HG02970 (cell line): ENCODE results near the gene SSUH2.

ENCODE experiments used
- ATAC-seq: cut with Tn5 transposase; IDR thresholded peaks from one replicate; pipeline ENCODE4 v1.9.1; 2021; ENCODE audit warnings: mild to moderate bottlenecking, moderate library complexity, moderate number of reproducible peaks; ENCODE audit not compliant: unreplicated experiment, low FRiP score

SSUH2 gene

GRCh38 chr3:8645712-8646111 is 1.1 kb upstream of the SSUH2 start:
- ATAC-seq, result no peak

DNA sequence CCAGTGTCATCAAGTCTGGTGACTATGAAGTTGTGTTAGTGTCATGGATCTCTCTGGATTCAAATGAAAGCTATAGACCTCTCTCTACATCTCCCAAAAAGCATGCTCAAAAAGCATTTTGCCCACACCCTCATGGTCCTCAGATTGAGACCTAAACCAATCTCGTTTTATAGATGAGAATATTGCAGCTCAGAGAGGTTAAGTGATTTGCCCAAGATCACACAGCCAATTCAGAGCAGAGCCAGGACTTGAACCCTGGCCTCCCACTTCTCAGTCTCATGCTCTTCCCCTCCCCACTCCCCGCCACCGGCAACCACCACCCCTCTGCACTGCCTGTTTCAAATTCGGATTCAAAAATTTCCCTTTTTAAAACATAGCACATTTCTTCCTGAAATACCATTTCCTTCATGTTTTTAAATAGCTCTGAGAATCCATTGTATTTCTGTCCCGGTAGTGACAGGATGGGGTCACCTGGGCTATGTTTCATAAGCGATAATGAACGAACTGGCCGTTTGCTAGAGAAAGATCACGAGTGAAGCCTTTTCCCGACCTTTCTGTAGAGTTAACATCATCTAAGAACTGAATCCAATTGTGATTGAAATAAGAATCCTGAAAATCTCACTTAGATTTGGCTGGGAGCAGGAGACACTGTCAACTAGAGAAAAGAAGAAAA is 769 bp downstream of the SSUH2 start:
- no peak for ATAC-seq

GRCh38 chr3:8642001-8642400 is 2.6 kb downstream of the SSUH2 start:
- ATAC-seq, result no peak

DNA sequence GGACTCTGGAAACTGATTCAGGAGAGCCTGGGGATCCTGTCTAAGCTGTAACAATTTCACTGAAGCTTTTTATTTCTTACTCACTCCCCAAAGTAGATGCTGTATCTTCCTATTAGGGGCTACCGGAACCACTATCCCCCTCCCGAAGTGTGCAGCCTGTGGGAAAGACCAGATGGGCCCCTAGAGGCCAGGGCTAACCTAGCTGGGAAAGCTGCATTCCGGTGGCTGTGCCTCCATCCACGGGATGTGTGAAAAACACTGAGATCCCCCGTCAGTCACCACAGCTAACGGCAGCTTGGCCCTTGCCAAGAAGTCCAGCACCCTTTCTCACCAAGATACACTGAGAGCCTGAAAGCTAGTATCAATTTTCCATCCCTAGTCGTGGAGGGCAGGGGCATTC is 3.1 kb downstream of the SSUH2 start:
- ATAC-seq, result no peak

GRCh38 chr3:8640223-8640622 is 4.4 kb downstream of the SSUH2 start:
- ATAC-seq, result no peak

DNA sequence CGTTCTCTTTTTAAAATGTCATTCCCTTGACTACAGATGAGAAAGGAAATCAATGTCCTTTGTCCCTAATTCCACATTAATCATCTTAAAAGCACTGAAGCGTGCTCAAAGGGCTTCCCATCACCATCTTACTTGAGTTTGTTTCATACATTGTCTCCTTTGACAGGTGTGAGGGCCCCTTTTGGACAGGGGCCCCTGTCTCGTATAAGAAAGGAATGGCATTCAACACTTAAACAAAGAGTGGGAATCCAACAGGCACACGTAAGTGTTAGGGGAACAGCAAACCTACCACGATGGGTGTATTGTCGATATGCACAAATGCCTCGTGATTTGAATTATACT is 5.0 kb downstream of the SSUH2 start:
- ATAC-seq, result no peak

DNA sequence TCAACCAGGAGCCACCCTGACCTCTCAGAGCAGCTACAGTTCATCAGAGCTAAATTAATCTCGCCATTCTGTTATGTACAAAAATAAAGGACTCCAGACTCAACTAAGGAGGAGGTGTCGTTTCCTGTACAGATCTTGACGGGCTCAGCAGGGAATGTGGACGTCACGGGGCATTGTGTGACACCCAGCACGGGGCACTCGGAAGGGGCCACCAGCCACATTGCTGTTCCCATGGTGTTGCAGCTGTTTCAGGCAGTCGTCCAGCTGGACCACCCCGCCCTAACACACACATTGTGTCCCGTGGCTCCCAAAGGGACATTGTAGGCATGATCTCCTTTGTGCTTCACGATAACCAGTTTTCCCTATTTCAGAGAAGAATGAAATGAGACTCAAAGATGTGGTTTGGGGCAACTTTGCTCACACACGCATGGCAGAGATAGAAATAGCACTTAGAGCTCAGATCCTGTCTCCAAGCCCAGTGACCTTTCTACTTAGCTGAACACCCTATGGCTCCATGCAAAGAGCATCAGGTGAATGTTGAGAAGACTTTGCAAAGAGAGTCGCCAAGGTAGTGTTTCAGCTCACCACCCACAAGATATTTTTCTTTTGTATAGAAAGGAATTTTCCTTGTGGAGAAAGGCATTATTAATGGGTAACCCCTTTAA is 5.5 kb downstream of the SSUH2 start:
- ATAC-seq, result no peak

GRCh38 chr3:8637348-8637747 is 7.2 kb downstream of the SSUH2 start:
- ATAC-seq, result no peak

GRCh38 chr3:8635631-8636030 is 9.0 kb downstream of the SSUH2 start:
- no peak for ATAC-seq

- no peak for ATAC-seq
These were observed 9.5 kb downstream of the SSUH2 start for GRCh38 chr3:8635125-8635524.

DNA sequence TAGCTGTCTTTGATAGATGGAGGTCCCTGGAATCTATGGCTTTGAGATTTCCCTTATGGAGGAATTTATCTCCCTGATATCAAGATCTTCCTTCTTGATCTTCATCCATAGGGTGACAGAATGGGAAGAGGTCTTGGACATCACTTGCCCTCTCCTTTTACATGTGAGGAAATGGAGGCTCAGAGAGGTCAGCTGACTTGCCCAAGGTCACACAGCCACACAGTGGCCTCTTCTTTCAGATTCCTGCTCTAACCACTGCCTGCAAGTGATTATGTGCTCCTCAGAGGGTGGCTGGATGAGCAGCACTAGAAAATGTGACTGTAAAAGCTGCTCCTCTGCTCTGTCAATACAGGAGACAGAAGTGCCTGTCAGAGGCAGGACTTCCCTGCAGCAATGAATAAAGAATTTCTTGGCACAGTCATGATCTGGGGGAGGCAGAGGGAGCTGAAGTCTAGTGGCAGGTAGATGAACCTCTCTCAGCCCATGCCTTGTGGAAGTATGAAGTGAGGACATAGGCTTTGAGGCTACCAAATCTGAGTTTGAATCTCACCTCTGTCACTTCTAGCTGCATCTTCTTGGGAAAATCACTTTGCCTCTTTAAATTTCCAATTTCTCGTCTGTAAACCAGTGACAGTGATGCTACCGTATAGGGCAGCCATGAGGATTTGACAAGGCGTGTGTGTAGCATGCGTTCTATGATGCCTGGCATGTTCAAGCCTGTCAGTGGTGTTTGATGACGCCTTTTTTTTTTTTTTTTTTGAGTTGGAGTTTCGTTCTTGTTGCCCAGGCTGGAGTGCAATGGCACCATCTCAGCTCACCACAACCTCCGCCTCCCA is 12.0 kb downstream of the SSUH2 start:
- no peak for ATAC-seq

- ATAC-seq, result no peak
These were observed 12.9 kb downstream of the SSUH2 start for GRCh38 chr3:8631661-8632060.

DNA sequence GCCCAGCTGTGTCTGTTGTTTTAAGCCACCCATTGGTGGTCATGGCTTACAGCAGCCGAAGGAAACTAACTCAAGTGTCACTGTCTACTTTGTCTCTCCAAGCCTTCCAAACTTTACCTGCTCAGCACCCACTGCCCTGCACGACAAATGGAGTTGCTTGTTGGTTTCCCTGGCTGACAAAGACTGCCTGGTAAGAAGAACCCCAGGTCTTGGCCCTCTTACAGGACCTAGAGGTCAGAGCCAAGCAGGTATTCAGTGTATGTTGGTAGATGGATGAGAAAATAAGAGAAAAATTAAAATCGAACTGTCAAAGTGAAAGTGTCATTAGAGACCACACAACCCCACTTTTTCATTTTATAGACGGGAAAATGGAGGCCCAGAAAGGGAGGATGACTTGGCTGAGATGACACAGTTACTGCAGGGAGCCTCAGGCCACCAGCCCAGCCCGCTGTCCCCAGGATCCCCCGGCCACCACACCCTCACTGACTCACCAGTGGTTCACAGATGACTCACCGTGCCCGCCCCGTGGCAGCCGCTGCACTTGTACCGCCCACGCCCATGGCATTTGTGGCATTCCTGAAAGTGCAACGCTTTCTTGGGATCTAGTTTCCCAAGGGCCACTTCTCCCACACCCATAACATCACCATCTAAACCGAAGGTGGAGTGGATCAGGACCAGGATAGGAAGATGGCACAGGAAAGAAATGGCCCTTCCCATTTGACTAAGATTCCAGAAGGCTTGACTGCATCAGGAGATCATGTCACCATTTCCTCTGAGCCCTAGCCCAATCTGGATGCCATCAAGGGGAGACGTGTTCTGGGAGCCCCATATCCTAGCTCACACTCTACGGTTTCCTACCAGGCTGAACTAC is 15.2 kb downstream of the SSUH2 start:
- no peak for ATAC-seq

- ATAC-seq, result no peak
These were observed 16.6 kb downstream of the SSUH2 start for GRCh38 chr3:8627949-8628348.

DNA sequence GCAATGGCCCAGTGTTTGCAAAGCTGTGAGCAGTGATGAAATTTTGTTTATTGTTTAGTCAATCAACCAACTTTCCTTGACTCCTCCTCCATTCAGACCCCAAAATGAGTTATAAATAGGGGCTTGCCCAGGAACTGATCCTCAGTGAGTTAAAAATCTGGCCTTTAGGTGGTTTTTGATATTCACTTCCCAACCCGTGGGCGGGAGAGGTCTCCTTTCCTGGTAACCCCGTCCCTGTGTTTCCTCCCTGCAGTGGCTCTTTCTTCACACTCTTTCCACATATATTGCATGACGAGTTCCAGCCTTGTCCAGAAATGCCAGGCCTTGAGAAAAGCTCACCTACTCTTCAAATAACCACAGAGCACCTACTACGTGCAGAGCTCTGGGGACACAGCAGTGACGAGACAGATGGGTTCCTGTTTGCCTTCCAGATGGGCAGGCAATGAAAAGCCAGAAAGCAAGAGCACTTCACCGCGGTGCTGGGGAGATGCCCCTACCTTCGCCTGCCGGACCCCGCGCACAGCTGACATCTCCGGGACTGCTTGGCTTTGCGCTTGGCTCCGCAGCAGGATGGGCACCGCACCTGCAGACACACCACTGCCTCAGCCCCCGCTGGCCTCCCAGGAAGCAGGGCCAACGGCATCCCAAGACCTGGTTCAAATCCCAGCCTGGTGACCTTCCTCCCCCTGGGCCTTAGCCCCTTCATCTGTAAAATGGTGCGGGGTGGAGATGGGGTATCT is 17.2 kb downstream of the SSUH2 start:
- ATAC-seq, result no peak

- no peak for ATAC-seq
These were observed 18.6 kb downstream of the SSUH2 start for GRCh38 chr3:8625991-8626390.

- ATAC-seq, result no peak
These were observed 20.0 kb downstream of the SSUH2 start for GRCh38 chr3:8624612-8625011.

- no peak for ATAC-seq
These were observed 20.9 kb downstream of the SSUH2 start for GRCh38 chr3:8623741-8624140.

DNA sequence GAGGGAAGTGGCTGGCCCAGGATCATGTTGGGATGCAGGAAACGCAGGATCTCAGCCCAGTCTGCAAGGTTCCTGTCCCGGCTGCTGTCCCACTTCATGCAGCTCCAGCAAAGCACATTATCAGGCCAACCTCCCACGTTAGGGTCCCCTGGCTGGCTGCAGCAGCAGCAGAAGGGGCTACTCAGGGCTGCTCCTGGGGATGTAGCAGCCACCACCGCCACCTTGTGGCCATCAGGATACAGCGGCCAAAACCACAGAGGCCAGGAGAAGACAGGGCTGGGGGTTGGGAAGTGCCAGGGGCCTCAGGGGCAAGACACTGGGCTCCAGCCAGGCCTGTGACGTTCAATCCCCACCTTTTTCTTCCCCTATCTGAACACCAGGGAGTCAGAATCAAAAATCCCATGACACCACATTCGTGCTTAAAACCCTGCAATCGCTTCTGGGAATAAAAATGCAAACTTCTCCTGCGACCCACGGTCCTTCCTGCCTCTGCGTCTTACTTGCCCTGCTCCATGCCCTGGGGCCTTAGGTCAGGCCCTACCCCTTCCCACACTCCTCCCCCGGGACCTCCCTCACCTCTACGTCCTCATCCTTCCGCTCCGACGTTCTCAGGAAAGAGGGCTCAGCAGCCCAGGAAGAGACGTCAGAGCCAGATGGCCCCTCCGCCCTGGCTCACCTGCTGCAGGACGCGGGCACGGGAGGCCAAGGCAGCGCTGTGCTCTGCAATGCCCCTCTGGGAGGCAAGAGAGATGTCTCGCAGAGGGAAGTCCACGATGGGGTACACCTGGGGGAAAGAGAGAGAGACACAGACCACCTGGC is 21.5 kb downstream of the SSUH2 start:
- peak; percentile 78 for ATAC-seq
